ENCODE measurements around the gene MRC1. TPM values are rescaled to one million over a fixed set of nuclear protein-coding genes. Genes with fewer than 3 reads are reported as not detected.

The MRC1 gene
- polyA plus RNA-seq, 2 of the 4 experiments (the other 2 are of a cell fraction): not detected

DNA sequence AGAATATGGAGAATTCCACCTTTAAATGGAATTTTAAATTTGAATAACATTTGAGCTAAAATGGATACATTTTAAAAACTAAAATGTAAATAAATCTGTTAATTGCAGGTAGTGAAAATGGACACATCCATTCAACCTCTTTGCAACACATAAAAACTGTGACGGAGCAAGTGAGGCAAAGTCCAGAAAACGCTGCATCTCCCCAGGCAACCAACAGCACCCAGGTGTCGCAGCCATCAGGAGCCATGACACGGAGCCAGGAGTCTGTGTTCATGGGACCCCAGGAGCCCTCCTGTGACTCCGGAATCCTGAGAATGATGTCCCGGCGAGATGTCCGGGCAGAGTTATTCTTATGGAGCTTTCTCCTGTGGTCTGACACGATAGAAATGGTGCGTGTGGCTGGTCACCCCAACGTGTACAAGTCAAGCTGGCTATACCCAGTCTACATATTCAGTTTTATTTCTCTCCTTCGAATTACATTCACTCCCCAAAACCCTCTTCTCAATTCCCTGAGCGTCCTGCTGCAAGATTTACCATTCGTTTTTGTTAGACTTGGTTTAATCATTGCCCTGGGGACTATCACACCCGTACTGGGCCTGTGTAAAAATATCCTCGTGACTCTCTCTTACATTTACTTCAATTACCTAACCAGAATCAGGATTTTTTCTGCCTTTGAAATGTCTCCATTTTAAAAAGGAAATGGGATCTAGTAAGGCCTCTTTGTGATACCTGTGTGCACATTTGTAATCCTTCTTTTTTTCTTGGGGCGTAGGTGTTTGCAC, 13.1 kb upstream of the MRC1 start:
- WGBS (ENCODE audit: missing lambda C conversion rate): 80% methylated on average over 17 of the region's 17 CpGs
- CTCF ChIA-PET: interaction anchor here (0.5 to 1.9 kb wide), 5 partner anchors 7 to 76 kb away, joined by 3 to 5 read pairs (median 3); no protein-coding TSS in a partner anchor
- no peak overlapping the region for H3K4me3 ChIP-seq
- no peak for DNase-seq (ENCODE audit: low read depth in 1 of 2, low spot score in 1 of 2)
- peaks cover 42% of the 10 kb centered on the region for H3K4me1 ChIP-seq
- POLR2A ChIA-PET: interaction anchor here (0.5 to 1.4 kb wide), 2 partner anchors 31 to 152 kb away, joined by 3 to 5 read pairs; partner anchors contain the start of gene STAM
- TF ChIP-seq KDM5A (IDR thresholded peaks at IDR 0.05) (no peak), HOXB13 (CRISPR knock-in tag; IDR thresholded peaks at IDR 0.05; ENCODE audit: low read depth) (no peak), HOXA7 (CRISPR knock-in tag; IDR thresholded peaks at IDR 0.05) (no peak), EHF (CRISPR knock-in tag; IDR thresholded peaks at IDR 0.05) (no peak), POLR2A (IDR thresholded peaks at IDR 0.05; ENCODE audit: low read length) (no peak), ESRRA (IDR thresholded peaks at IDR 0.05; ENCODE audit: borderline replicate concordance, low read length) (no peak), JUN (IDR thresholded peaks at IDR 0.05) (no peak), CHD2 (IDR thresholded peaks at IDR 0.05; ENCODE audit: low read length, partially characterized antibody) (no peak), MAZ (IDR thresholded peaks at IDR 0.05; ENCODE audit: borderline replicate concordance, low read depth, low read length) (no peak), FOXS1 (CRISPR knock-in tag; IDR thresholded peaks at IDR 0.05) (no peak), NR3C1 (IDR thresholded peaks at IDR 0.05) (no peak), SMC3 (IDR thresholded peaks at IDR 0.05) (no peak), PHF8 (IDR thresholded peaks at IDR 0.05; ENCODE audit: borderline replicate concordance, low read depth) (no peak)
- TF ChIP-seq, protein P1, sequence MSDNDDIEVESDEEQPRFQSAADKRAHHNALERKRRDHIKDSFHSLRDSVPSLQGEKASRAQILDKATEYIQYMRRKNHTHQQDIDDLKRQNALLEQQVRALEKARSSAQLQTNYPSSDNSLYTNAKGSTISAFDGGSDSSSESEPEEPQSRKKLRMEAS (IDR thresholded peaks at IDR 0.05): no peak
- TF ChIP-seq, protein P2, sequence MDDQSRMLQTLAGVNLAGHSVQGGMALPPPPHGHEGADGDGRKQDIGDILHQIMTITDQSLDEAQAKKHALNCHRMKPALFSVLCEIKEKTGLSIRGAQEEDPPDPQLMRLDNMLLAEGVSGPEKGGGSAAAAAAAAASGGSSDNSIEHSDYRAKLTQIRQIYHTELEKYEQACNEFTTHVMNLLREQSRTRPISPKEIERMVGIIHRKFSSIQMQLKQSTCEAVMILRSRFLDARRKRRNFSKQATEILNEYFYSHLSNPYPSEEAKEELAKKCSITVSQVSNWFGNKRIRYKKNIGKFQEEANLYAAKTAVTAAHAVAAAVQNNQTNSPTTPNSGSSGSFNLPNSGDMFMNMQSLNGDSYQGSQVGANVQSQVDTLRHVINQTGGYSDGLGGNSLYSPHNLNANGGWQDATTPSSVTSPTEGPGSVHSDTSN (IDR thresholded peaks at IDR 0.05): no peak
- TF ChIP-seq, protein P3, sequence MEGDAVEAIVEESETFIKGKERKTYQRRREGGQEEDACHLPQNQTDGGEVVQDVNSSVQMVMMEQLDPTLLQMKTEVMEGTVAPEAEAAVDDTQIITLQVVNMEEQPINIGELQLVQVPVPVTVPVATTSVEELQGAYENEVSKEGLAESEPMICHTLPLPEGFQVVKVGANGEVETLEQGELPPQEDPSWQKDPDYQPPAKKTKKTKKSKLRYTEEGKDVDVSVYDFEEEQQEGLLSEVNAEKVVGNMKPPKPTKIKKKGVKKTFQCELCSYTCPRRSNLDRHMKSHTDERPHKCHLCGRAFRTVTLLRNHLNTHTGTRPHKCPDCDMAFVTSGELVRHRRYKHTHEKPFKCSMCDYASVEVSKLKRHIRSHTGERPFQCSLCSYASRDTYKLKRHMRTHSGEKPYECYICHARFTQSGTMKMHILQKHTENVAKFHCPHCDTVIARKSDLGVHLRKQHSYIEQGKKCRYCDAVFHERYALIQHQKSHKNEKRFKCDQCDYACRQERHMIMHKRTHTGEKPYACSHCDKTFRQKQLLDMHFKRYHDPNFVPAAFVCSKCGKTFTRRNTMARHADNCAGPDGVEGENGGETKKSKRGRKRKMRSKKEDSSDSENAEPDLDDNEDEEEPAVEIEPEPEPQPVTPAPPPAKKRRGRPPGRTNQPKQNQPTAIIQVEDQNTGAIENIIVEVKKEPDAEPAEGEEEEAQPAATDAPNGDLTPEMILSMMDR (IDR thresholded peaks at IDR 0.05): no peak
- TF ChIP-seq, protein P4, sequence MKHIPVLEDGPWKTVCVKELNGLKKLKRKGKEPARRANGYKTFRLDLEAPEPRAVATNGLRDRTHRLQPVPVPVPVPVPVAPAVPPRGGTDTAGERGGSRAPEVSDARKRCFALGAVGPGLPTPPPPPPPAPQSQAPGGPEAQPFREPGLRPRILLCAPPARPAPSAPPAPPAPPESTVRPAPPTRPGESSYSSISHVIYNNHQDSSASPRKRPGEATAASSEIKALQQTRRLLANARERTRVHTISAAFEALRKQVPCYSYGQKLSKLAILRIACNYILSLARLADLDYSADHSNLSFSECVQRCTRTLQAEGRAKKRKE (CRISPR knock-in tag; IDR thresholded peaks at IDR 0.05; ENCODE audit: low read depth): no peak
- TF ChIP-seq, protein P5, sequence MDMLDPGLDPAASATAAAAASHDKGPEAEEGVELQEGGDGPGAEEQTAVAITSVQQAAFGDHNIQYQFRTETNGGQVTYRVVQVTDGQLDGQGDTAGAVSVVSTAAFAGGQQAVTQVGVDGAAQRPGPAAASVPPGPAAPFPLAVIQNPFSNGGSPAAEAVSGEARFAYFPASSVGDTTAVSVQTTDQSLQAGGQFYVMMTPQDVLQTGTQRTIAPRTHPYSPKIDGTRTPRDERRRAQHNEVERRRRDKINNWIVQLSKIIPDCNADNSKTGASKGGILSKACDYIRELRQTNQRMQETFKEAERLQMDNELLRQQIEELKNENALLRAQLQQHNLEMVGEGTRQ (IDR thresholded peaks at IDR 0.05): no peak
- H3K9me3 ChIP-seq: no peaks in the 10 kb centered on the region; the same call in 2 of the 3 replicates
- 0 out of 6 replicates have a peak overlapping the region, but pooled peaks of 1 of the 2 experiments have one; percentile 5 for H3K27ac ChIP-seq
- FAIRE-seq: no peak
- no peak for ATAC-seq
- H3K4me2 ChIP-seq: no peak overlapping the region

DNA sequence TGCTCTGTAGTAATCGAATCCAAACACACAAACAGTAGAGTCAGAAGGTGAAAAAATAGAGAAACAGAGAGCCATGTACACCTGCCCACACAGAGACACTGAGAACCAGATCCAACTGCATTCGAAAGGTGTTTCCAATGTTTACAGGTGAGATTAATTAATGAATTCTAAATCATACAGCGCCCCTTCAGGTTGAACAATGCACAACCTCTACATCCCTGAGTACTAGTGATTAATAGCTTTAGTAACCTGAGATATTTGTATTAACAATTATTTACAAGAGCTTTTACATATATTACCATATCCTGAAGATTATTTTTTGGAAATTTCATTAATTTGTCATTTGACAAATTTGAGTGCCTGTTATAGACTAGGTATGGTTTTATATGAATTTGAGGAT, 7.6 kb upstream of the MRC1 start:
- POLR2A ChIA-PET: no interaction called here
- CTCF ChIA-PET: interaction anchor here (1.3 kb wide), 1 partner anchor 42 kb away, joined by 3 read pairs; no protein-coding TSS in a partner anchor
- H3K4me3 ChIP-seq: no peak overlapping the region
- H3K4me1 ChIP-seq: peaks cover 9% of the 10 kb centered on the region; the same call in 1 of the 3 replicates
- WGBS (ENCODE audit: missing lambda C conversion rate): 62% methylated on average over 3 of the region's 3 CpGs
- FAIRE-seq: no peak
- H3K27ac ChIP-seq: no peak overlapping the region
- TF ChIP-seq, protein P3 (IDR thresholded peaks at IDR 0.05): 0 out of 3 replicates have a peak, but pooled peaks have one; percentile 16
- TF ChIP-seq, protein P1 (IDR thresholded peaks at IDR 0.05): no peak
- DNase-seq (ENCODE audit: low read depth in 1 of 2, low spot score in 1 of 2): no peak
- no peaks in the 10 kb centered on the region; the same call in 2 of the 3 replicates for H3K9me3 ChIP-seq
- H3K4me2 ChIP-seq: no peak overlapping the region
- no peak for ATAC-seq
